ENCODE results near the gene FAM3C. TPM values are rescaled to one million over a fixed set of nuclear protein-coding genes. Genes with fewer than 3 reads are reported as not detected.
A peak's percentile ranks its signal among the peaks of the same experiment; 100 is the strongest.

Gene FAM3C
- total and polyA plus RNA-seq, 3 experiments from 2014 or later, result 27.5 to 51.2 (median 47.3) TPM

DNA sequence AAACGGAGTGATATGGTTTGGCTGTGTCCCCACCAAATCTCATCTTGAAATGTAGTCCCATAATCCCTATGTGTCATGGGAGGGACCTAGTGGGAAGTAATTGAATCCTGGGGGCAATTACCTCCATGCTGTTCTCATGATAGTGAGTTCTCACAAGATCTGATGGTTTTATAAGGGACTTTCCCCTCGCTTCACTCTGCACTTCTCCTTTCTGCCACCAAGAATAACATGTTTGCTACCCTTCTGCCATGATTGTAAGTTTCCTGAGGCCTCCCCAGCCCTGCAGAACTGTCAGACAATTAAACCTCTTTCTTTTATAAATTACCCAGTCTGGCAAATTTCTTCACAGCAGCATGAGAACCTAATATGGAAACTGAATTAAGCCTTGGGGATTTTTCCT lies 19.1 kb downstream of the FAM3C start:
- no peak overlapping the region for H3K4me3 ChIP-seq (ENCODE audit: low read length)
- H3K27ac ChIP-seq (ENCODE audit: low read depth, low read length), result no peak overlapping the region
- no peaks in the 10 kb centered on the region for H3K27me3 ChIP-seq (ENCODE audit: insufficient read depth, low read length, poor library complexity, severe bottlenecking)
- H3K9me3 ChIP-seq (ENCODE audit: low read length), result no peaks in the 10 kb centered on the region
- CTCF ChIA-PET, result no interaction called here
- POLR2A ChIA-PET, result no interaction called here
- Mint-ChIP-seq H3K36me3 (peaks cover 7 to 58% (median 14%) of the 10 kb centered on the region in 3 donors), H3K27ac (peak overlapping the region in 2 of 8 donors; percentile 30 to 61), H3K4me1 (peaks cover 20 to 56% (median 38%) of the 10 kb centered on the region in 3 donors), H3K9me3 (no peaks in the 10 kb centered on the region), H3K27me3 (no peaks in the 10 kb centered on the region), H3K4me3 (no peak overlapping the region)
- no peak for DNase-seq
- no peaks in the 10 kb centered on the region for H3K4me1 ChIP-seq (ENCODE audit: insufficient read depth, low read length)
- H3K36me3 ChIP-seq (ENCODE audit: insufficient read depth, low read length), result no peaks in the 10 kb centered on the region

- peak overlapping the region in 4 of 8 donors; percentile 2 to 68 (median 50) for H3K27ac Mint-ChIP-seq
- no peaks in the 10 kb centered on the region for H3K36me3 ChIP-seq (ENCODE audit: insufficient read depth, low read length)
- CTCF ChIA-PET, result interaction anchor here (1.1 to 5.9 kb wide), 5 partner anchors 23 to 174 kb away, joined by 3 to 31 read pairs (median 5); partner anchors contain the start of gene FAM3C
- H3K4me1 ChIP-seq (ENCODE audit: insufficient read depth, low read length), result no peaks in the 10 kb centered on the region
- DNase-seq, result no peak
- H3K27me3 ChIP-seq (ENCODE audit: insufficient read depth, low read length, poor library complexity, severe bottlenecking), result no peaks in the 10 kb centered on the region
- no peak overlapping the region for H3K4me3 ChIP-seq (ENCODE audit: low read length)
- H3K36me3 Mint-ChIP-seq, result peaks cover 7 to 51% (median 12%) of the 10 kb centered on the region in 3 donors
- H3K9me3 ChIP-seq (ENCODE audit: low read length), result no peaks in the 10 kb centered on the region
- H3K27ac ChIP-seq (ENCODE audit: low read depth, low read length), result no peak overlapping the region
- peaks cover 43 to 68% (median 46%) of the 10 kb centered on the region in 3 donors for H3K4me1 Mint-ChIP-seq
- H3K4me3 Mint-ChIP-seq, result peak overlapping the region in 5 of 7 donors; percentile 24 to 68 (median 54)
- POLR2A ChIA-PET, result interaction anchor here (1.1 to 2.1 kb wide), 2 partner anchors 23 to 157 kb away, joined by 3 to 12 read pairs; partner anchors contain the start of gene FAM3C
- H3K27me3 Mint-ChIP-seq, result no peaks in the 10 kb centered on the region
- H3K9me3 Mint-ChIP-seq, result no peaks in the 10 kb centered on the region
Measured at GRCh38 chr7:121373177-121373576, 22.9 kb downstream of the FAM3C start.

DNA sequence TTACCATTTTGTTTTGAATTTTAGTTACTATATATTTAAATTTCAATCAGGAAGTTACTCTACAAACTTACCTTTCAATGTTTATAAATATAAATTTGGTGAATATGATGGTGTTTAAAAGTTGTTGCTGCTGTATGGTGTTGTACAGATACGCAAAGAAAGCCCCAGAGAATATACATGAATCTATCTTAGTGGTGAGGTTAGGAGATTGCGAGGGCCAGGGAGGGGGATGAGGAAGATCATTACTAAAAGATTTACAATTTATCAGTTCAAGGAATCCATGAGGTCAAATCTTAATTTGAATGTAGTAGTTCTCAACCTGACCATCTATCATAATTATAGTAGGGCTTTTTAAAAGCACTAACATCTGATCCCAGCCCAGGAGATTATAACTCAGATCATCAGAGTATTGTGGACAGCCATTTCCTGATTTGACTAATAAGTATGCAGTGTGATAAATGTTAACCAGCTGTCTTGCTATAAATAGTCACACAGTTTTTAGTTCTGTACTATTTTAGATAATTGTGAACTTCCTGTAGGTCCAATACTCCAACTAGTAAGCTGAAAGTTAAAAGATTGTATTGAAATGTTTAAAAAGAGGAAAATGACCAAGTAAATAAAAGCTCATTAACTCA lies 23.6 kb downstream of the FAM3C start:
- Histone ChIP-seq H3K27me3 (ENCODE audit: insufficient read depth, low read length, poor library complexity, severe bottlenecking) (no peaks in the 10 kb centered on the region), H3K27ac (ENCODE audit: low read depth, low read length) (no peak overlapping the region), H3K4me3 (ENCODE audit: low read length) (no peak overlapping the region), H3K9me3 (ENCODE audit: low read length) (no peaks in the 10 kb centered on the region), H3K36me3 (ENCODE audit: insufficient read depth, low read length) (no peaks in the 10 kb centered on the region), H3K4me1 (ENCODE audit: insufficient read depth, low read length) (no peaks in the 10 kb centered on the region)
- Mint-ChIP-seq H3K27me3 (no peaks in the 10 kb centered on the region), H3K27ac (peak overlapping the region; percentile 10 to 81 (median 52)), H3K9me3 (no peaks in the 10 kb centered on the region), H3K36me3 (peaks cover 7 to 47% (median 12%) of the 10 kb centered on the region in 3 donors), H3K4me3 (peak overlapping the region in 6 of 7 donors; percentile 33 to 63 (median 43)), H3K4me1 (peaks cover 43 to 71% (median 46%) of the 10 kb centered on the region in 3 donors)
- no peak for DNase-seq
- CTCF ChIA-PET, result interaction anchor here (1.1 to 5.9 kb wide), 6 partner anchors 24 to 175 kb away, joined by 3 to 31 read pairs (median 5); partner anchors contain the start of gene FAM3C
- POLR2A ChIA-PET, result interaction anchor here (1.1 to 2.1 kb wide), 2 partner anchors 23 to 157 kb away, joined by 3 to 12 read pairs; partner anchors contain the start of gene FAM3C

DNA sequence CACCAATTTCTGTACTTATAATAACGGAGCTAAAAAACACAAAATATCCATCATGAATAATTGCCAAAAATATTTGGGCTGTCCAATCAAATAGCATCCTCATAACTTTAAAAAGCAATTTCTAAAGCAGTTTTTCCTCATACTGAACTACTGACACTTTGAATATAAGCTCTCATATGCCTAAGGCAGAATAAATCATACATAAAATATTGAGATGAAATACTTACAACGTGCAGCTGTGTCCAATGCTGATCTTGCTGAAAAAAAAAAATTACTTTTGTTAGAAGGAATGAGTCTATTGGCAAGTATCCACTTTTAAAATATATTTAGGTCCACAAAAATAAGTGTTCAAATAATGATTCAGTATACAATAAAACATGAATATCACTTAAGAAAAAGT lies 24.2 kb downstream of the FAM3C start:
- CTCF ChIA-PET, result interaction anchor here (1.5 to 5.9 kb wide), 3 partner anchors 24 to 158 kb away, joined by 5 to 31 read pairs (median 5); partner anchors contain the start of gene FAM3C
- Mint-ChIP-seq H3K4me3 (peak overlapping the region in 1 of 7 donors; percentile 18), H3K27me3 (no peaks in the 10 kb centered on the region), H3K9me3 (no peaks in the 10 kb centered on the region), H3K27ac (peak overlapping the region in 5 of 8 donors; percentile 17 to 82 (median 67)), H3K36me3 (peaks cover 7 to 45% (median 12%) of the 10 kb centered on the region in 3 donors), H3K4me1 (peaks cover 46 to 70% (median 47%) of the 10 kb centered on the region in 3 donors)
- Histone ChIP-seq H3K27me3 (ENCODE audit: insufficient read depth, low read length, poor library complexity, severe bottlenecking) (no peaks in the 10 kb centered on the region), H3K9me3 (ENCODE audit: low read length) (no peaks in the 10 kb centered on the region), H3K4me1 (ENCODE audit: insufficient read depth, low read length) (no peaks in the 10 kb centered on the region), H3K4me3 (ENCODE audit: low read length) (no peak overlapping the region), H3K36me3 (ENCODE audit: insufficient read depth, low read length) (no peaks in the 10 kb centered on the region), H3K27ac (ENCODE audit: low read depth, low read length) (no peak overlapping the region)
- no peak for DNase-seq
- POLR2A ChIA-PET, result interaction anchor here (2.1 kb wide), 1 partner anchor 24 kb away, joined by 12 read pairs; the partner anchor contains the start of gene FAM3C

DNA sequence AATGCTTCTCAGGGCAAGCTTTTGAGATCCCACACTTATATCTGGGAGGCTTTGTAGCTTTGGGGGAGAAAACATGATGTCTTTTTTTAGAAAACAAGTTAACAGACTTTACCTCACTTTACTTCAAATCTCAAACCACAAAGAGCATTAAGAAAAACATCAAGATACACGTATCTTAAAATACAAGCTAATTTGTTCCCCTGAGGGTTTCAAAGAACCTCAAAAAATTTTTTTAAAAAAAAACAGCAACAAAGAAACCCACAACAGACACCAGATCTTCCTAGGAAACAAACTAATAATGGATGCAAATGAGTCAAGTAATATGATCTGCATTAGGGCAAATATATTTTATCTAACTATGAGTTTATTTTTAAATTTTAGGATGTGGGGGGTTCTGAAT lies 24.7 kb downstream of the FAM3C start:
- H3K27ac Mint-ChIP-seq, result peak overlapping the region in 6 of 8 donors; percentile 11 to 82 (median 64)
- H3K27me3 Mint-ChIP-seq, result no peaks in the 10 kb centered on the region
- ChIA-PET CTCF (interaction anchor here (1.5 to 5.9 kb wide), 2 partner anchors 25 to 139 kb away, joined by 5 to 31 read pairs; partner anchors contain the start of gene FAM3C), POLR2A (no interaction called here)
- no peak for DNase-seq
- no peaks in the 10 kb centered on the region for H3K9me3 Mint-ChIP-seq
- no peak overlapping the region for H3K4me3 ChIP-seq (ENCODE audit: low read length)
- H3K4me3 Mint-ChIP-seq, result peak overlapping the region in 2 of 7 donors; percentile 10 to 22
- no peaks in the 10 kb centered on the region for H3K27me3 ChIP-seq (ENCODE audit: insufficient read depth, low read length, poor library complexity, severe bottlenecking)
- H3K36me3 ChIP-seq (ENCODE audit: insufficient read depth, low read length), result no peaks in the 10 kb centered on the region
- no peaks in the 10 kb centered on the region for H3K9me3 ChIP-seq (ENCODE audit: low read length)
- H3K4me1 Mint-ChIP-seq, result peaks cover 46 to 73% (median 50%) of the 10 kb centered on the region in 3 donors
- H3K27ac ChIP-seq (ENCODE audit: low read depth, low read length), result no peak overlapping the region
- H3K36me3 Mint-ChIP-seq, result peaks cover 7 to 45% (median 12%) of the 10 kb centered on the region in 3 donors
- H3K4me1 ChIP-seq (ENCODE audit: insufficient read depth, low read length), result no peaks in the 10 kb centered on the region

DNA sequence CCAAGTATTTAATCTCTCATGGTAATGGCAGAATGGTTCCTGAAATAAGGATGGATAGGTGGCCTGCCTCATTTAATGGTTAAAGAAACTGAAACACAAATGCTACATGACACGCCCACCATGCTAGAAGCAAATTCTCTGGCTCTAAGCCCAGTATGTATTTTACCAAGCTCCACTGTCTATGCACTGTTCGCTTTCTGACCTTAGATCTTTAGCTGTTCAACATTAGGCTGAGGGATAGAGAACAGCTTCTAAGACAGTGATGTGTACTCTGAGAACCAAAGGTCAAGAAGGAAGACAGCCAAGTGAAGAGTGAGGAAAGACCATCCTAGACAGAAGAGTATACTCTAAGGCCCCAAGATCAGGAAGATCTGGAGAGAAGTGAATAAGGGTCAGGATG lies 26.6 kb downstream of the FAM3C start:
- H3K27ac Mint-ChIP-seq, result peak overlapping the region; percentile 10 to 93 (median 82)
- Histone ChIP-seq H3K36me3 (ENCODE audit: insufficient read depth, low read length) (no peaks in the 10 kb centered on the region), H3K27ac (ENCODE audit: low read depth, low read length) (no peak overlapping the region), H3K9me3 (ENCODE audit: low read length) (no peaks in the 10 kb centered on the region), H3K27me3 (ENCODE audit: insufficient read depth, low read length, poor library complexity, severe bottlenecking) (no peaks in the 10 kb centered on the region), H3K4me3 (ENCODE audit: low read length) (no peak overlapping the region), H3K4me1 (ENCODE audit: insufficient read depth, low read length) (no peaks in the 10 kb centered on the region)
- H3K36me3 Mint-ChIP-seq, result peaks cover 0 to 42% (median 6%) of the 10 kb centered on the region in 3 donors
- CTCF ChIA-PET, result interaction anchor here (0.7 to 2.0 kb wide), 7 partner anchors 11 to 178 kb away, joined by 3 to 18 read pairs (median 4); partner anchors contain the start of gene FAM3C
- no peaks in the 10 kb centered on the region for H3K9me3 Mint-ChIP-seq
- H3K4me1 Mint-ChIP-seq, result peaks cover 36 to 57% (median 47%) of the 10 kb centered on the region in 3 donors
- no peaks in the 10 kb centered on the region for H3K27me3 Mint-ChIP-seq
- DNase-seq, result no peak
- POLR2A ChIA-PET, result interaction anchor here (1.1 kb wide), 1 partner anchor 69 kb away, joined by 3 read pairs; no protein-coding TSS in a partner anchor
- peak overlapping the region in 6 of 7 donors; percentile 10 to 61 (median 36) for H3K4me3 Mint-ChIP-seq

GRCh38 chr7:121366852-121367431 lies 29.2 kb downstream of the FAM3C start:
- ChIA-PET POLR2A (interaction anchor here (1.3 kb wide), 1 partner anchor 181 kb away, joined by 4 read pairs; no protein-coding TSS in a partner anchor), CTCF (interaction anchor here (0.6 to 2.8 kb wide), 24 partner anchors 10 to 191 kb away, joined by 3 to 32 read pairs (median 4); partner anchors contain the start of gene FAM3C)
- no peak overlapping the region for H3K27ac ChIP-seq (ENCODE audit: low read depth, low read length)
- DNase-seq, result peak in 3 of 5 donors; percentile 8 to 47 (median 43)
- Mint-ChIP-seq H3K27ac (no peak overlapping the region), H3K9me3 (no peaks in the 10 kb centered on the region), H3K36me3 (peaks cover 0 to 56% (median 6%) of the 10 kb centered on the region in 3 donors), H3K27me3 (no peaks in the 10 kb centered on the region), H3K4me3 (no peak overlapping the region), H3K4me1 (peaks cover 20 to 43% (median 34%) of the 10 kb centered on the region in 3 donors)
- no peak overlapping the region for H3K4me3 ChIP-seq (ENCODE audit: low read length)
- H3K4me1 ChIP-seq (ENCODE audit: insufficient read depth, low read length), result no peaks in the 10 kb centered on the region
- H3K9me3 ChIP-seq (ENCODE audit: low read length), result no peaks in the 10 kb centered on the region
- no peaks in the 10 kb centered on the region for H3K36me3 ChIP-seq (ENCODE audit: insufficient read depth, low read length)
- no peaks in the 10 kb centered on the region for H3K27me3 ChIP-seq (ENCODE audit: insufficient read depth, low read length, poor library complexity, severe bottlenecking)
